Type B pancreatic cell (in vitro differentiated cells): Measurements from ENCODE around the gene NOL4L. TPM values are rescaled to one million over a fixed set of nuclear protein-coding genes. Genes with fewer than 3 reads are reported as not detected.

Experiments used
- DNase-seq: peaks from one replicate; pipeline ENCODE4 v3.0.0; 2021; ENCODE audit warnings: mixed read lengths; ENCODE audit not compliant: unreplicated experiment; ENCODE audit errors: extremely low spot score
- H3K27ac Mint-ChIP-seq: 2 replicates; pipeline ENCODE4 v1.8.0; 2021; ENCODE audit warnings: mild to moderate bottlenecking, mixed read lengths
- H3K27me3 Mint-ChIP-seq: 2 replicates; pipeline ENCODE4 v1.8.0; 2021; ENCODE audit warnings: mixed read lengths
- H3K36me3 Mint-ChIP-seq: 2 replicates; pipeline ENCODE4 v1.8.0; 2021; ENCODE audit warnings: mixed read lengths
- H3K4me1 Mint-ChIP-seq: one replicate; pipeline ENCODE4 v1.8.0; 2021; ENCODE audit warnings: mixed read lengths; ENCODE audit not compliant: unreplicated experiment
- H3K4me3 Mint-ChIP-seq: 2 replicates; pipeline ENCODE4 v1.8.0; 2021; ENCODE audit warnings: mild to moderate bottlenecking, mixed read lengths
- H3K9me3 Mint-ChIP-seq: 2 replicates; pipeline ENCODE4 v1.8.0; 2021; ENCODE audit warnings: mixed read lengths
- CTCF ChIP-seq: fragments of 200-600 bp; sonication (generic); conservative IDR thresholded peaks from 2 replicates; pipeline ENCODE4 v1.5.0; 2021; ENCODE audit warnings: antibody characterized with exemption, mild to moderate bottlenecking
- total RNA-seq: library from RNA; stranded (reverse); gene quantifications from 2 replicates; pipeline ENCODE4 v1.2.1, GENCODE V29; 2021; ENCODE audit warnings: low replicate concordance

NOL4L gene
- total RNA-seq, 1 donor from 2014 or later, result 44.5 TPM

- Mint-ChIP-seq H3K4me1 (peaks cover 51% of the 10 kb centered on the region), H3K36me3 (peaks cover 5% of the 10 kb centered on the region)
- no peak for TF ChIP-seq CTCF
Observed at GRCh38 chr20:32518593-32519380, 66.3 kb downstream of the NOL4L start.

DNA sequence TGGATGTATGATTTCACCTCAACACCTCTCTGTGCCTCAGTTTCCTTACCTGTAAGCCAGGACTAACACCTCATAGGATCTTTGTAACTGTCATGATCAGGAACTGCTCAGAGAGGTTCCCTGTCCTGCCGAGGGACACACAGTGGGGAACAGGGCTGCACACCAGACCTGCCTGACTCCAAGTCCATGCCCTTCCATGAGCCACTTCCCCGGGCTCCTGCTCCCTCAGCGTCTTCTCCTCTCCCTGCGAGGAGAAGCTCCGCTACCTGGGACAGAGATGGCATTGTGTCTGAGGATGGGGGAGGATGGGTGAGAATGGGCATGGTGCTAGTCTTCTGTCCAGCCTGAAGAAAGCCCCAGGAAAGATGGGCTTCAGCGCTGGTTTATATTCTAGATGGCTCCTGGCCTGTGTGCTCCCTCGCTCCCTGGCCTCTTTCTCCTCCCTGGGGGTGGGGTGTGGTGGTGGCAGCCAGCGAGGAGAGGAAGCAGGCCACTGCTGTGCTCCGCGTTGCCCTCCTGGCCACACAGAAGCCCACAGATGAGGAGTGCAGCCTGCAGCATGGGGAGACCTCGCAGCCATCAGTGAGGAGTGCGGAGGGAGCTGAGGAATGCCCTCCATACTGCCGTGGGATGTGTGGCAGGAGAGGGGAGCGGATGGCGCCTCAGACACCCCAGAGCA lies 67.1 kb downstream of the NOL4L start:
- no peak for DNase-seq
- Mint-ChIP-seq H3K4me1 (peaks cover 44% of the 10 kb centered on the region), H3K36me3 (peaks cover 5% of the 10 kb centered on the region), H3K9me3 (no peaks in the 10 kb centered on the region), H3K4me3 (no peak overlapping the region), H3K27ac (peak overlapping the region; percentile 24), H3K27me3 (peaks cover 7% of the 10 kb centered on the region)
- no peak for TF ChIP-seq CTCF

More at GRCh38 chr20:32518593-32519380, 66.3 kb downstream of the NOL4L start:
- DNase-seq, result no peak
- no peaks in the 10 kb centered on the region for H3K9me3 Mint-ChIP-seq
- H3K27ac Mint-ChIP-seq, result no peak overlapping the region
- no peak overlapping the region for H3K4me3 Mint-ChIP-seq
- peaks cover 7% of the 10 kb centered on the region for H3K27me3 Mint-ChIP-seq

DNA sequence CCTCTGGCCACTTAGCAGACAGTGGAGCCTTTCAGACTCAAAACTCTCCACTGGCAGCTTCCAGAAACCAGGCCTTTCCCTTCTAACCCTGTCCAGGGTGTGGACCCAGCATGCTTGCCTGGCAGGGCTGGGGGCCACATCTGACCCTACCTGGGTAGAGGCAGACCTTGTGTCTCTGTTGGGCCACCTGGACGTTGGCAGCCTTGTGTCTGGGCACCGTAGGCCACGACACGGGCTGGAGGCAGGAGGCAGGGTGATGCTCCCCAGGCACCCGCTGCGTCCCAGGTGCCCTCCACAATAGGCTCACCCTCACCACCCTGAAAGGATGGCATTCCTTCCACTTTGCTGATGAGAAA lies 67.6 kb downstream of the NOL4L start:
- H3K27ac Mint-ChIP-seq, result peak overlapping the region; percentile 24

GRCh38 chr20:32516583-32517517 lies 68.3 kb downstream of the NOL4L start:
- no peak for DNase-seq
- no peak for TF ChIP-seq CTCF
- Mint-ChIP-seq H3K4me1 (peaks cover 47% of the 10 kb centered on the region), H3K9me3 (no peaks in the 10 kb centered on the region), H3K4me3 (no peak overlapping the region), H3K27ac (no peak overlapping the region), H3K36me3 (peaks cover 5% of the 10 kb centered on the region), H3K27me3 (peaks cover 7% of the 10 kb centered on the region)

More for the DNA sequence above, 67.6 kb downstream of the NOL4L start:
- peaks cover 5% of the 10 kb centered on the region for H3K36me3 Mint-ChIP-seq
- no peak for DNase-seq
- no peak for TF ChIP-seq CTCF
- peaks cover 42% of the 10 kb centered on the region for H3K4me1 Mint-ChIP-seq
- peaks cover 7% of the 10 kb centered on the region for H3K27me3 Mint-ChIP-seq
- no peaks in the 10 kb centered on the region for H3K9me3 Mint-ChIP-seq
- no peak overlapping the region for H3K4me3 Mint-ChIP-seq

- Mint-ChIP-seq H3K9me3 (no peaks in the 10 kb centered on the region), H3K4me1 (peaks cover 53% of the 10 kb centered on the region), H3K27ac (no peak overlapping the region), H3K27me3 (peaks cover 7% of the 10 kb centered on the region), H3K4me3 (no peak overlapping the region), H3K36me3 (peaks cover 5% of the 10 kb centered on the region)
- no peak for DNase-seq
- no peak for TF ChIP-seq CTCF
Observed at GRCh38 chr20:32515631-32516101, 69.5 kb downstream of the NOL4L start.
